NCI-H526 (cell line): ENCODE results near the gene KRTAP12-2.

Experiments
- DNase-seq, 2 experiments: peaks; one replicate each; lab custom pipeline; 2025; lab: John Stamatoyannopoulos, UW

KRTAP12-2 gene

GRCh38 chr21:44666401-44667320 is at the start of gene KRTAP12-2:
Gene KRTAP12-2, minus strand, starts transcription at chr21:44666927. Its CDS starts 41 bp downstream, at chr21:44666886.
- no peak for DNase-seq

GRCh38 chr21:44714905-44715304 is 48.2 kb upstream of the KRTAP12-2 start:
- DNase-seq: no peak

- no peak for DNase-seq
Observed at GRCh38 chr21:44713846-44714245, 47.1 kb upstream of the KRTAP12-2 start.

GRCh38 chr21:44713130-44713529 is 46.4 kb upstream of the KRTAP12-2 start:
- DNase-seq: no peak

- DNase-seq: no peak
Observed at GRCh38 chr21:44712203-44713028, 45.7 kb upstream of the KRTAP12-2 start.

GRCh38 chr21:44711327-44712202 is 44.8 kb upstream of the KRTAP12-2 start, which contains the start of gene TSPEAR:
Gene TSPEAR, minus strand, starts transcription at chr21:44711572. Its CDS starts 58 bp downstream, at chr21:44711514.
- peak; percentile 28 to 80 for DNase-seq

- DNase-seq: peak in 1 of 2 experiments; percentile 72
Observed at GRCh38 chr21:44710756-44711326, 44.1 kb upstream of the KRTAP12-2 start.

GRCh38 chr21:44710294-44710665 is 43.6 kb upstream of the KRTAP12-2 start:
- peak in 1 of 2 experiments; percentile 32 for DNase-seq

GRCh38 chr21:44709426-44710293 is 42.9 kb upstream of the KRTAP12-2 start:
- DNase-seq: peak in 1 of 2 experiments; percentile 34

- DNase-seq: no peak
Observed at GRCh38 chr21:44708866-44709425, 42.2 kb upstream of the KRTAP12-2 start.

- peak in 1 of 2 experiments; percentile 43 for DNase-seq
Observed at GRCh38 chr21:44708213-44708865, 41.6 kb upstream of the KRTAP12-2 start.

- no peak for DNase-seq
Observed at GRCh38 chr21:44706706-44707581, 40.2 kb upstream of the KRTAP12-2 start.

- DNase-seq: no peak
Observed at GRCh38 chr21:44706026-44706705, 39.4 kb upstream of the KRTAP12-2 start.

GRCh38 chr21:44704636-44705001 is 37.9 kb upstream of the KRTAP12-2 start:
- DNase-seq: no peak

- no peak for DNase-seq
Observed at GRCh38 chr21:44703731-44704635, 37.3 kb upstream of the KRTAP12-2 start.

- DNase-seq: peak in 1 of 2 experiments; percentile 42
Observed at GRCh38 chr21:44702973-44703730, 36.4 kb upstream of the KRTAP12-2 start.
